Trophoblast cell (in vitro differentiated cells and primary cell): ENCODE results near the gene MAZ.
A peak's percentile ranks its signal among the peaks of the same experiment; 100 is the strongest.

Experiments
- DNase-seq, 2 donors: peaks; one replicate each; pipeline ENCODE4 v3.0.0-alpha.2; 2016
- H2AFZ ChIP-seq: 2 replicates; pipeline ENCODE4 v1.6.1; 2013; ENCODE audit warnings: low read length, moderate library complexity, mild to moderate bottlenecking; ENCODE audit not compliant: insufficient read depth, poor library complexity
- H2AK5ac ChIP-seq: 2 replicates; pipeline ENCODE4 v1.6.1; 2013; ENCODE audit warnings: mild to moderate bottlenecking, low read length
- H2BK120ac ChIP-seq: 2 replicates; pipeline ENCODE4 v1.6.1; 2013; ENCODE audit warnings: low read length, mild to moderate bottlenecking, moderate library complexity; ENCODE audit not compliant: insufficient read depth, poor library complexity
- H2BK12ac ChIP-seq: 2 replicates; pipeline ENCODE4 v1.6.1; 2013; ENCODE audit warnings: mild to moderate bottlenecking, low read length, moderate library complexity
- H2BK5ac ChIP-seq: 2 replicates; pipeline ENCODE4 v1.6.1; 2013; ENCODE audit warnings: low read length, low read depth, moderate library complexity, mild to moderate bottlenecking; ENCODE audit not compliant: poor library complexity
- H3K14ac ChIP-seq: 2 replicates; pipeline ENCODE4 v1.6.1; 2013; ENCODE audit warnings: mild to moderate bottlenecking, low read length
- H3K18ac ChIP-seq: 2 replicates; pipeline ENCODE4 v1.6.1; 2013; ENCODE audit warnings: mild to moderate bottlenecking, low read length
- H3K23ac ChIP-seq: 2 replicates; pipeline ENCODE4 v1.6.1; 2013; ENCODE audit warnings: low read length
- H3K27ac ChIP-seq: 2 replicates; pipeline ENCODE4 v1.5.1; 2013; ENCODE audit warnings: low read depth, mild to moderate bottlenecking, inconsistent platforms, low read length, moderate library complexity
- H3K27me3 ChIP-seq: 2 replicates; pipeline ENCODE4 v1.6.1; 2013; ENCODE audit warnings: inconsistent platforms, mild to moderate bottlenecking, low read length, moderate library complexity; ENCODE audit not compliant: insufficient read depth
- H3K36me3 ChIP-seq, 2 experiments: 1 replicate in 1 of 2; 2 replicates in 1 of 2; pipeline ENCODE4 v1.6.1; 2013; ENCODE audit warnings: low read length in 2 of 2, mild to moderate bottlenecking in 2 of 2, moderate library complexity in 1 of 2; ENCODE audit not compliant: insufficient read depth in 2 of 2, control insufficient read depth in 1 of 2
- H3K4ac ChIP-seq: 2 replicates; pipeline ENCODE4 v1.6.1; 2013; ENCODE audit warnings: low read depth, mild to moderate bottlenecking, low read length, moderate library complexity
- H3K4me1 ChIP-seq, 2 experiments: 1 replicate in 1 of 2; 2 replicates in 1 of 2; pipeline ENCODE4 v1.6.1; 2013; ENCODE audit warnings: low read length in 2 of 2, mild to moderate bottlenecking in 2 of 2, moderate library complexity in 1 of 2; ENCODE audit not compliant: insufficient read depth in 2 of 2, control insufficient read depth in 1 of 2
- H3K4me2 ChIP-seq: 2 replicates; pipeline ENCODE4 v1.6.1; 2013; ENCODE audit warnings: inconsistent platforms, mild to moderate bottlenecking, low read length, moderate library complexity
- H3K4me3 ChIP-seq: 2 replicates; pipeline ENCODE4 v1.5.1; 2013; ENCODE audit warnings: mild to moderate bottlenecking, low read depth, low read length, inconsistent platforms
- H3K79me1 ChIP-seq: one replicate; pipeline ENCODE4 v1.6.1; 2013; ENCODE audit warnings: low read length
- H3K79me2 ChIP-seq: 2 replicates; pipeline ENCODE4 v1.6.1; 2013; ENCODE audit warnings: low read length, mild to moderate bottlenecking; ENCODE audit not compliant: control insufficient read depth, insufficient read depth, poor library complexity
- H3K9ac ChIP-seq: 2 replicates; pipeline ENCODE4 v1.6.1; 2013; ENCODE audit warnings: mild to moderate bottlenecking, low read length
- H3K9me3 ChIP-seq: 2 replicates; pipeline ENCODE4 v1.6.1; 2013; ENCODE audit warnings: low read depth, mild to moderate bottlenecking, control low read depth, inconsistent platforms, low read length; ENCODE audit not compliant: insufficient read depth
- H4K12ac ChIP-seq: 2 replicates; pipeline ENCODE4 v1.6.1; 2013; ENCODE audit warnings: low read depth, mild to moderate bottlenecking, low read length, moderate library complexity
- H4K8ac ChIP-seq: 2 replicates; pipeline ENCODE4 v1.6.1; 2013; ENCODE audit warnings: low read depth, mild to moderate bottlenecking, low read length, moderate library complexity
- H4K91ac ChIP-seq: one replicate; pipeline ENCODE4 v1.6.1; 2013; ENCODE audit warnings: low read depth, mild to moderate bottlenecking, low read length, moderate library complexity
- WGBS: extraction: QIAGEN DNeasy Blood & Tissue Kit; methylation state at CpG from one replicate; pipeline ENCODE4 v1.1.7; 2013; ENCODE audit warnings: missing lambda C conversion rate; ENCODE audit not compliant: insufficient read length, insufficient coverage; ENCODE audit errors: extremely low coverage; 5-methylcytosine and 5-hydroxymethylcytosine counted together

Gene MAZ

GRCh38 chr16:29806641-29807425 lies 504 bp downstream of the MAZ start:
- H3K4ac ChIP-seq: peak overlapping the region; percentile 62
- H3K27ac ChIP-seq: peak overlapping the region; percentile 87
- peak in 1 of 2 donors; percentile 52 for DNase-seq
- H3K79me1 ChIP-seq: peaks cover 24% of the 10 kb centered on the region
- peak overlapping the region; percentile 91 for H4K91ac ChIP-seq
- peak overlapping the region; percentile 79 for H3K4me3 ChIP-seq
- H3K4me2 ChIP-seq: peak overlapping the region; percentile 52
- peaks cover 21 to 35% of the 10 kb centered on the region in 2 experiments for H3K4me1 ChIP-seq
- peak overlapping the region; percentile 87 for H2BK5ac ChIP-seq
- H2AK5ac ChIP-seq: peak overlapping the region; percentile 70
- no CpG with 5 or more reads among the region's 99 CpGs for WGBS
- no peak overlapping the region for H2BK12ac ChIP-seq
- H3K14ac ChIP-seq: peak overlapping the region; percentile 97
- H3K27me3 ChIP-seq: no peaks in the 10 kb centered on the region
- peak overlapping the region; percentile 81 for H2BK120ac ChIP-seq
- H2AFZ ChIP-seq: peak overlapping the region; percentile 62
- H4K8ac ChIP-seq: peak overlapping the region; percentile 91
- peaks cover 41 to 42% of the 10 kb centered on the region in 2 experiments for H3K36me3 ChIP-seq
- peak overlapping the region; percentile 67 for H4K12ac ChIP-seq
- peaks cover 4% of the 10 kb centered on the region for H3K9me3 ChIP-seq
- peaks cover 22% of the 10 kb centered on the region for H3K79me2 ChIP-seq
- H3K23ac ChIP-seq: no peak overlapping the region
- H3K18ac ChIP-seq: peak overlapping the region; percentile 79
- H3K9ac ChIP-seq: peak overlapping the region; percentile 48

- peaks cover 4% of the 10 kb centered on the region for H3K9me3 ChIP-seq
- H3K4me3 ChIP-seq: peak overlapping the region; percentile 79
- peak; percentile 82 for DNase-seq
- H2AFZ ChIP-seq: peak overlapping the region; percentile 62
- no peak overlapping the region for H3K23ac ChIP-seq
- WGBS: no CpG with 5 or more reads among the region's 69 CpGs
- H4K12ac ChIP-seq: peak overlapping the region; percentile 67
- peak overlapping the region; percentile 56 for H4K8ac ChIP-seq
- H2BK12ac ChIP-seq: peak overlapping the region; percentile 12
- H2BK5ac ChIP-seq: peak overlapping the region; percentile 87
- no peaks in the 10 kb centered on the region for H3K27me3 ChIP-seq
- peak overlapping the region; percentile 59 for H2AK5ac ChIP-seq
- H3K79me1 ChIP-seq: peaks cover 28% of the 10 kb centered on the region
- H3K4me1 ChIP-seq: peaks cover 21 to 42% of the 10 kb centered on the region in 2 experiments
- peak overlapping the region; percentile 62 for H3K4ac ChIP-seq
- H3K36me3 ChIP-seq: peaks cover 36 to 37% of the 10 kb centered on the region in 2 experiments
- H2BK120ac ChIP-seq: peak overlapping the region; percentile 81
- peak overlapping the region; percentile 91 for H4K91ac ChIP-seq
- H3K27ac ChIP-seq: peak overlapping the region; percentile 87
- H3K9ac ChIP-seq: peak overlapping the region; percentile 68
- H3K4me2 ChIP-seq: peak overlapping the region; percentile 52
- peak overlapping the region; percentile 97 for H3K14ac ChIP-seq
- H3K18ac ChIP-seq: peak overlapping the region; percentile 79
- H3K79me2 ChIP-seq: peaks cover 22% of the 10 kb centered on the region
Observed at GRCh38 chr16:29807426-29808218, 1.3 kb downstream of the MAZ start.

GRCh38 chr16:29808219-29808900 lies 2.0 kb downstream of the MAZ start:
- H3K23ac ChIP-seq: no peak overlapping the region
- peak overlapping the region; percentile 15 for H4K8ac ChIP-seq
- peak overlapping the region; percentile 41 for H3K27ac ChIP-seq
- peak overlapping the region; percentile 25 for H2AK5ac ChIP-seq
- H3K79me2 ChIP-seq: peaks cover 22% of the 10 kb centered on the region
- peak overlapping the region; percentile 62 for H3K4ac ChIP-seq
- peak overlapping the region; percentile 52 for H3K4me2 ChIP-seq
- peaks cover 30 to 32% of the 10 kb centered on the region in 2 experiments for H3K36me3 ChIP-seq
- H2AFZ ChIP-seq: no peak overlapping the region
- peak overlapping the region; percentile 32 for H3K18ac ChIP-seq
- no peak overlapping the region for H2BK120ac ChIP-seq
- H3K14ac ChIP-seq: peak overlapping the region; percentile 50
- H2BK5ac ChIP-seq: peak overlapping the region; percentile 17
- DNase-seq: no peak
- H3K79me1 ChIP-seq: peaks cover 28% of the 10 kb centered on the region
- peaks cover 25 to 46% of the 10 kb centered on the region in 2 experiments for H3K4me1 ChIP-seq
- peak overlapping the region; percentile 79 for H3K4me3 ChIP-seq
- H4K12ac ChIP-seq: no peak overlapping the region
- H2BK12ac ChIP-seq: no peak overlapping the region
- peaks cover 4% of the 10 kb centered on the region for H3K9me3 ChIP-seq
- H3K27me3 ChIP-seq: no peaks in the 10 kb centered on the region
- H3K9ac ChIP-seq: peak overlapping the region; percentile 68
- WGBS: no CpG with 5 or more reads among the region's 25 CpGs
- H4K91ac ChIP-seq: peak overlapping the region; percentile 4
